Panc1 (cell line): ENCODE results near the gene DAND5.
"Not testable (repeated sequence)": the region's sequence is repeated elsewhere in the genome, so short reads cannot be mapped to it uniquely, and the experiment has no call there.

ENCODE experiments used
- POLR2AphosphoS5 ChIP-seq: IDR thresholded peaks from 2 replicates; pipeline ENCODE4 v1.6.1; 2012; ENCODE audit warnings: mild to moderate bottlenecking, low read depth, low read length, moderate library complexity
- SIN3A ChIP-seq: IDR thresholded peaks from 2 replicates; pipeline ENCODE4 v1.6.1; 2012; ENCODE audit warnings: low read depth, mild to moderate bottlenecking, low read length, moderate library complexity, borderline replicate concordance; ENCODE audit not compliant: insufficient read depth
- TCF7L2 ChIP-seq: IDR thresholded peaks from 2 replicates; pipeline ENCODE4 v1.6.1; 2011; ENCODE audit warnings: mild to moderate bottlenecking, low read depth, low read length, inconsistent platforms
- TF ChIP-seq, protein P1 (sequence below): fragments of 450-650 bp; IDR thresholded peaks from 2 replicates; pipeline ENCODE4 v1.5.1; 2017; ENCODE audit warnings: mild to moderate bottlenecking

DNA sequence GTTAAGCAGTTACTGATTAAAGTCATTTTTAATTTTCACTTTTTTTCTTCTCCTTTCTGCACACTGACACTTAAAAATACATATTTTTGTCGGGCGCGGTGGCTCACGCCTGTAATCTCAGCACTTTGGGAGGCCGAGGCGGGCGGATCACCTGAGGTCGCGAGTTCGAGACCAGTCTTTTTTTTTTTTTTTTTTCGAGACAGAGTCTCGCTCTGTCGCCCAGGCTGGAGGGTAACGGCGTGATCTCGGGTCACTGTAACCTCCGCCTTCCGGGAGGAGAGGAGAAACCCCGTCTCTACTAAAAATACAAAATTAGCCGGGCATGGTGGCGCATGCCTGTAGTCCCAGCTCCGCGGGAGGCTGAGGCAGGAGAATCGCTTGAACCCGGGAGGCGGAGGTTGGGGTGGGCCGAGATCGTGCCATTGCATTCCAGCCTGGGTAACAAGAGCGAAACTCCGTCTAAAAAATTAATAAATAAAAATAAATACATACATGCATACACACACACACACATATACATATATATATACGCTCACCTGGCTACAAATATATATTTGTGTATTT lies 11.9 kb upstream of the DAND5 start:
- TF ChIP-seq, protein P1, sequence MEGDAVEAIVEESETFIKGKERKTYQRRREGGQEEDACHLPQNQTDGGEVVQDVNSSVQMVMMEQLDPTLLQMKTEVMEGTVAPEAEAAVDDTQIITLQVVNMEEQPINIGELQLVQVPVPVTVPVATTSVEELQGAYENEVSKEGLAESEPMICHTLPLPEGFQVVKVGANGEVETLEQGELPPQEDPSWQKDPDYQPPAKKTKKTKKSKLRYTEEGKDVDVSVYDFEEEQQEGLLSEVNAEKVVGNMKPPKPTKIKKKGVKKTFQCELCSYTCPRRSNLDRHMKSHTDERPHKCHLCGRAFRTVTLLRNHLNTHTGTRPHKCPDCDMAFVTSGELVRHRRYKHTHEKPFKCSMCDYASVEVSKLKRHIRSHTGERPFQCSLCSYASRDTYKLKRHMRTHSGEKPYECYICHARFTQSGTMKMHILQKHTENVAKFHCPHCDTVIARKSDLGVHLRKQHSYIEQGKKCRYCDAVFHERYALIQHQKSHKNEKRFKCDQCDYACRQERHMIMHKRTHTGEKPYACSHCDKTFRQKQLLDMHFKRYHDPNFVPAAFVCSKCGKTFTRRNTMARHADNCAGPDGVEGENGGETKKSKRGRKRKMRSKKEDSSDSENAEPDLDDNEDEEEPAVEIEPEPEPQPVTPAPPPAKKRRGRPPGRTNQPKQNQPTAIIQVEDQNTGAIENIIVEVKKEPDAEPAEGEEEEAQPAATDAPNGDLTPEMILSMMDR, result not testable (repeated sequence)
- TF ChIP-seq SIN3A, TCF7L2, POLR2AphosphoS5: not testable (repeated sequence)
